GM12891 (cell line): ENCODE data around the gene COLEC12.

Experiments used
- PAX5 ChIP-seq: IDR thresholded peaks from 2 replicates; pipeline ENCODE4 v1.6.1; 2011; ENCODE audit warnings: low read length, moderate library complexity, mild to moderate bottlenecking; ENCODE audit not compliant: insufficient read depth, severe bottlenecking
- POLR2A ChIP-seq: IDR thresholded peaks from 2 replicates; pipeline ENCODE4 v1.6.1; 2011; ENCODE audit warnings: low read depth, low read length, control low read depth
- POLR2AphosphoS5 ChIP-seq: IDR thresholded peaks from 2 replicates; pipeline ENCODE4 v1.6.1; 2011; ENCODE audit warnings: low read depth, low read length, control low read depth

GRCh38 chr18:341102-341501 lies 159.4 kb downstream of the COLEC12 start:
- no peak for TF ChIP-seq POLR2AphosphoS5
- TF ChIP-seq POLR2A = no peak
- TF ChIP-seq PAX5 = no peak
